ENCODE measurements around the gene ASB6. TPM values are rescaled to one million over a fixed set of nuclear protein-coding genes. Genes with fewer than 3 reads are reported as not detected.

ASB6 gene
- total RNA-seq, 1 donor from 2014 or later, result 6.1 TPM

GRCh38 chr9:129676975-129677374 lies 35.0 kb upstream of the ASB6 start:
- no peak for TF ChIP-seq CTCF (IDR thresholded peaks at IDR 0.05; ENCODE audit: insufficient read depth, low read length, severe bottlenecking)
- H3K4me3 ChIP-seq (ENCODE audit: low read depth, low read length), result no peak overlapping the region
- no peaks in the 10 kb centered on the region for H3K36me3 ChIP-seq (ENCODE audit: control insufficient read depth, insufficient read depth, low read length)
- FAIRE-seq (no peak), DNase-seq (ENCODE audit: low read depth) (no peak)
- H3K27me3 ChIP-seq (ENCODE audit: control insufficient read depth, insufficient read depth, low read length), result peaks cover 40% of the 10 kb centered on the region

- H3K4me3 ChIP-seq (ENCODE audit: low read depth, low read length), result no peak overlapping the region
- FAIRE-seq, result no peak
- H3K27me3 ChIP-seq (ENCODE audit: control insufficient read depth, insufficient read depth, low read length), result peaks cover 40% of the 10 kb centered on the region
- TF ChIP-seq CTCF (IDR thresholded peaks at IDR 0.05; ENCODE audit: insufficient read depth, low read length, severe bottlenecking), result no peak
- H3K36me3 ChIP-seq (ENCODE audit: control insufficient read depth, insufficient read depth, low read length), result no peaks in the 10 kb centered on the region
- DNase-seq (ENCODE audit: low read depth), result no peak
Observed at GRCh38 chr9:129676287-129676686, 34.3 kb upstream of the ASB6 start.

GRCh38 chr9:129675620-129676019 lies 33.7 kb upstream of the ASB6 start:
- FAIRE-seq (no peak), DNase-seq (ENCODE audit: low read depth) (no peak)
- H3K27me3 ChIP-seq (ENCODE audit: control insufficient read depth, insufficient read depth, low read length), result peaks cover 40% of the 10 kb centered on the region
- no peak overlapping the region for H3K4me3 ChIP-seq (ENCODE audit: low read depth, low read length)
- no peaks in the 10 kb centered on the region for H3K36me3 ChIP-seq (ENCODE audit: control insufficient read depth, insufficient read depth, low read length)
- no peak for TF ChIP-seq CTCF (IDR thresholded peaks at IDR 0.05; ENCODE audit: insufficient read depth, low read length, severe bottlenecking)

- no peak for TF ChIP-seq CTCF (IDR thresholded peaks at IDR 0.05; ENCODE audit: insufficient read depth, low read length, severe bottlenecking)
- FAIRE-seq (no peak), DNase-seq (ENCODE audit: low read depth) (no peak)
- H3K27me3 ChIP-seq (ENCODE audit: control insufficient read depth, insufficient read depth, low read length), result peaks cover 38% of the 10 kb centered on the region
- no peak overlapping the region for H3K4me3 ChIP-seq (ENCODE audit: low read depth, low read length)
- H3K36me3 ChIP-seq (ENCODE audit: control insufficient read depth, insufficient read depth, low read length), result no peaks in the 10 kb centered on the region
Observed at GRCh38 chr9:129674229-129674628, 32.3 kb upstream of the ASB6 start.

GRCh38 chr9:129673602-129674001 lies 31.7 kb upstream of the ASB6 start:
- no peaks in the 10 kb centered on the region for H3K36me3 ChIP-seq (ENCODE audit: control insufficient read depth, insufficient read depth, low read length)
- H3K27me3 ChIP-seq (ENCODE audit: control insufficient read depth, insufficient read depth, low read length), result peaks cover 37% of the 10 kb centered on the region
- no peak for TF ChIP-seq CTCF (IDR thresholded peaks at IDR 0.05; ENCODE audit: insufficient read depth, low read length, severe bottlenecking)
- H3K4me3 ChIP-seq (ENCODE audit: low read depth, low read length), result no peak overlapping the region
- no peak for DNase-seq (ENCODE audit: low read depth)
- FAIRE-seq, result no peak

- DNase-seq (ENCODE audit: low read depth), result no peak
- FAIRE-seq, result no peak
- Histone ChIP-seq H3K27me3 (ENCODE audit: control insufficient read depth, insufficient read depth, low read length) (peaks cover 33% of the 10 kb centered on the region), H3K36me3 (ENCODE audit: control insufficient read depth, insufficient read depth, low read length) (no peaks in the 10 kb centered on the region), H3K4me3 (ENCODE audit: low read depth, low read length) (no peak overlapping the region)
- TF ChIP-seq CTCF (IDR thresholded peaks at IDR 0.05; ENCODE audit: insufficient read depth, low read length, severe bottlenecking), result no peak
Observed at GRCh38 chr9:129672702-129673101, 30.8 kb upstream of the ASB6 start.

Measured in bronchial epithelial cell (primary cell).